ENCODE data around the gene RAB3IP. TPM values are rescaled to one million over a fixed set of nuclear protein-coding genes. Genes with fewer than 3 reads are reported as not detected.

Gene RAB3IP, protein sequence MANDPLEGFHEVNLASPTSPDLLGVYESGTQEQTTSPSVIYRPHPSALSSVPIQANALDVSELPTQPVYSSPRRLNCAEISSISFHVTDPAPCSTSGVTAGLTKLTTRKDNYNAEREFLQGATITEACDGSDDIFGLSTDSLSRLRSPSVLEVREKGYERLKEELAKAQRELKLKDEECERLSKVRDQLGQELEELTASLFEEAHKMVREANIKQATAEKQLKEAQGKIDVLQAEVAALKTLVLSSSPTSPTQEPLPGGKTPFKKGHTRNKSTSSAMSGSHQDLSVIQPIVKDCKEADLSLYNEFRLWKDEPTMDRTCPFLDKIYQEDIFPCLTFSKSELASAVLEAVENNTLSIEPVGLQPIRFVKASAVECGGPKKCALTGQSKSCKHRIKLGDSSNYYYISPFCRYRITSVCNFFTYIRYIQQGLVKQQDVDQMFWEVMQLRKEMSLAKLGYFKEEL
- total RNA-seq, result 10 to 100 TPM; 24.1 to 99.5 (median 34.2) TPM

DNA sequence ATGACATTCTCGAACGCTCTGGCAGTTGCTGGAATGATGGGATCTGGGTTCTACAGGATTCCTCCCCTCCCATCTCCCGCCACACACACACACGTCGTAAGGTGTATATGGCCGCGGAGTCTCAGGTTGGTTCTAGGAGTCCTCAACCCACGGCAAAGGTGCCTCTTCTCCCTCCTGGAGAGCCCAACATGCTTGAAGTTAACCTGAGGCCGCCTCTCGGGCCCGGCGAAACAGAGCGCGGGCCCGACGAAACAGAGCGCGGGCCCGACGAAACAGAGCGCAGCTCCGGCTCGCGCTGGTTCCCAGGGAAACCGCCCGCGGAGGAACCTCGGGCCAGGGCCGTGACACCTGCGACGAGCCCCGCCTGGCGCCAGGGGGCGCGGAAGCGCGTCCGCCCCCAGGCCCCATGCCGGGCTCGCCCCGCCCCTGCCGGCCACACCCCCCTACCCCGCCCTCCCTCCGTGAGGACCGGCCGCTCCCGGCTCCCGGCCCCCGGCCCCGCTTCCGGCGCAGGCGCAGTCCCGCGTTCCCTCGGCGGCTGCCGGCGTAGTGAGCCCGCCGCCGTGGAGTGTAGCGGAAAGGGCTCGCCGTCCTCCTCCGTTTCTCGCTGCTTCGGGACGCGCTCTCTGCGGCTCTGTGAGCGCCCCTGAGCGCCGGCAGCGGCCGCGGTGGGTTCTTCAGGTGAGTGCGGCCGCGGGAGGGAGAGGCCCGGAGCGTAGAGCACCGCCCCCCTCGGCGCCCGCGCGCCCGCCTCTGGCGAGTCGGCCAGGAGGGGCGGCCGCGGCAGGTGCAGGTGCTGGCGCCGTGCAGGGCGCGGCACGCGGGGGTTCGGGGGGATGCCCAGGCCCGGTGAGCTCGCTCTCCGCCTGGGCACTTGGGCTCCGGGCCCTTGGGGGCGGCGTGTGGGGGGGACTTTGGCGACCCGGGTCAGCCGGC lies at the start of gene RAB3IP:
TSS of gene RAB3IP (plus strand) at position 510 of the 936 bp plus-strand sequence. CDS start 16,549 bp downstream, outside the sequence.
- ATAC-seq (ENCODE audit: low FRiP score in 2 of 2) (peak; percentile 97), DNase-seq (peak; percentile 90 to 99)
- Histone ChIP-seq H3K27ac (peak within 1 kb of the TSS; percentile 78 to 91 (median 86)), H3K36me3 (no peaks in the 10 kb centered on the region), H3K4me3 (peak within 1 kb of the TSS; percentile 73 to 98 (median 92)), H3K9me3 (no peaks in the 10 kb centered on the region), H3K27me3 (no peaks in the 10 kb centered on the region), H3K4me1 (peaks cover 0 to 16% (median 9%) of the 10 kb centered on the region in 4 donors)
- TF ChIP-seq POLR2AphosphoS5 (IDR thresholded peaks at IDR 0.05) (peak; percentile 62 to 68), EP300 (IDR thresholded peaks at IDR 0.05) (no peak), POLR2A (IDR thresholded peaks at IDR 0.05) (peak in 2 of 4 donors; percentile 49 to 76)
- TF ChIP-seq, protein P1, sequence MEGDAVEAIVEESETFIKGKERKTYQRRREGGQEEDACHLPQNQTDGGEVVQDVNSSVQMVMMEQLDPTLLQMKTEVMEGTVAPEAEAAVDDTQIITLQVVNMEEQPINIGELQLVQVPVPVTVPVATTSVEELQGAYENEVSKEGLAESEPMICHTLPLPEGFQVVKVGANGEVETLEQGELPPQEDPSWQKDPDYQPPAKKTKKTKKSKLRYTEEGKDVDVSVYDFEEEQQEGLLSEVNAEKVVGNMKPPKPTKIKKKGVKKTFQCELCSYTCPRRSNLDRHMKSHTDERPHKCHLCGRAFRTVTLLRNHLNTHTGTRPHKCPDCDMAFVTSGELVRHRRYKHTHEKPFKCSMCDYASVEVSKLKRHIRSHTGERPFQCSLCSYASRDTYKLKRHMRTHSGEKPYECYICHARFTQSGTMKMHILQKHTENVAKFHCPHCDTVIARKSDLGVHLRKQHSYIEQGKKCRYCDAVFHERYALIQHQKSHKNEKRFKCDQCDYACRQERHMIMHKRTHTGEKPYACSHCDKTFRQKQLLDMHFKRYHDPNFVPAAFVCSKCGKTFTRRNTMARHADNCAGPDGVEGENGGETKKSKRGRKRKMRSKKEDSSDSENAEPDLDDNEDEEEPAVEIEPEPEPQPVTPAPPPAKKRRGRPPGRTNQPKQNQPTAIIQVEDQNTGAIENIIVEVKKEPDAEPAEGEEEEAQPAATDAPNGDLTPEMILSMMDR (IDR thresholded peaks at IDR 0.05), result peak; percentile 47 to 86 (median 66)
- 1 to 4% methylated on average over 20 to 37 of the region's 110 CpGs for WGBS, 2 donors

DNA sequence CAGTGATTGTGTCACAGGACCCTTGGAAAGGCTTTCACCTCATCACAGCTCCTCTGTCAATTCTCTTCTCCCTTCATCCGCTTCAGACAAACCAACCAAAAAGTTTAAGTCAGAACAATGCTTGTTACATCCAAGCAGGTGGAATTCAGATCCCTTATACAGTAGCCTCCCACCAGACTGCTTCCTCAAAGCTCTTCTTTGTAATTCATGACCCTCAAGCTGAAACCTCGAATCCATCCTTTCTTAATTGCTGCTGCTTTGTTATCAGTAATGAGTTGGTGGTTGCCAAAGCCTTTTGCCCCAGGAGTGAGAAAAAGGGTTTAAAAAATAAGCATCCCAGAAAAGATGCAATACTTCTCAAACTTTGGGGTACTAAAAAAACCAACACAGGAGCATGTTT lies 49.0 kb upstream of the RAB3IP start:
- WGBS, 2 donors, result 76 to 85% methylated on average over 2 of the region's 2 CpGs
- TF ChIP-seq POLR2A (IDR thresholded peaks at IDR 0.05) (no peak), EP300 (IDR thresholded peaks at IDR 0.05) (no peak), POLR2AphosphoS5 (IDR thresholded peaks at IDR 0.05) (no peak)
- TF ChIP-seq, protein P1 (IDR thresholded peaks at IDR 0.05), result no peak

DNA sequence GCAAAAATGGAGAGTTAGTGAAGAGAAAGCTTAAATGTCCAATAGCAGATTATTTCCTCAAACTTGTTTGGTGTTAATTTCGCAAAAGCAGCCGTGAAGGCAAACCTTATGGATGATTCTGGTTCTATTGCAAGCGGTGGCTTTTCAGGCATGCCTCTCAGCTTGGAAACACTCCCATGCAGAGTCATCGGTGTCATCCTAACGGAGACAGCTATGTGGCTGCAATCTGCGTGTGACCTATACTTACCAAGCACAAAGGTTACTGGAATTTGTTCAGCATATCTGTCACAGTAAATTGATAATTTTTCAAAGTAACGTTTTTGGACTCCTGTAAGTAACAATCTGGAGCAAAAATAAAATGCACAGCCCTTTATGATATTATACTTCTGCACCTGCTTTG lies 44.5 kb upstream of the RAB3IP start:
- 67 to 81% methylated on average over 7 of the region's 7 CpGs for WGBS, 2 donors
- H3K27ac ChIP-seq, result no peak overlapping the region
- H3K4me1 ChIP-seq, result peaks cover 0 to 2% (median 0%) of the 10 kb centered on the region in 4 donors
- H3K4me3 ChIP-seq, result no peak overlapping the region
- H3K9me3 ChIP-seq, result no peaks in the 10 kb centered on the region
- no peaks in the 10 kb centered on the region for H3K27me3 ChIP-seq
- no peaks in the 10 kb centered on the region for H3K36me3 ChIP-seq
- DNase-seq, result no peak
- ATAC-seq (ENCODE audit: low FRiP score in 2 of 2), result no peak
- TF ChIP-seq, protein P1 (IDR thresholded peaks at IDR 0.05), result no peak
- TF ChIP-seq POLR2AphosphoS5 (IDR thresholded peaks at IDR 0.05), result no peak
- no peak for TF ChIP-seq EP300 (IDR thresholded peaks at IDR 0.05)
- no peak for TF ChIP-seq POLR2A (IDR thresholded peaks at IDR 0.05)

More for the DNA sequence above, 49.0 kb upstream of the RAB3IP start:
- Histone ChIP-seq H3K27me3 (no peaks in the 10 kb centered on the region), H3K9me3 (no peaks in the 10 kb centered on the region), H3K4me3 (no peak overlapping the region), H3K4me1 (peaks cover 0 to 6% (median 2%) of the 10 kb centered on the region in 4 donors), H3K36me3 (no peaks in the 10 kb centered on the region), H3K27ac (peak overlapping the region in 1 of 4 donors; percentile 21)
- DNase-seq (no peak), ATAC-seq (ENCODE audit: low FRiP score in 2 of 2) (no peak)

DNA sequence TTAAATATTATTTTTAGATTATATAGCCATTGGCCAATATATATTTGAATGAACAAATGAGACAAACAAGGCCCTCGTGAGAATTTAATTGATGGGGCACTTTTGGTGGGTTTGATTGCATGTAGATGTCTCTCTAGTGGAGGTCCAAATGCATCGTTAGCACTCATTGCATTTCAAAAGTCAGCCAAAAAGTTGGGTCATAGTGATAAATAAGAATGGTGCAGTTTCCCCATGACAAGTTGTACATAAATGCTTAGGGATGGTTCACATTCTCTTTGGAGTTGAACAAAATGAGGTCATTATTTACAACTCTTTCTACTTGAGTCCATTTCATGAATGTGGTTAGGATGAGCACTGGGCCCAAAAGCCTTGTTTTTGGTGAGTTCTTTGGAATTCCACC lies 40.6 kb upstream of the RAB3IP start:
- H3K27ac ChIP-seq, result no peak overlapping the region
- TF ChIP-seq, protein P1 (IDR thresholded peaks at IDR 0.05), result no peak
- TF ChIP-seq POLR2AphosphoS5 (IDR thresholded peaks at IDR 0.05) (no peak), POLR2A (IDR thresholded peaks at IDR 0.05) (no peak), EP300 (IDR thresholded peaks at IDR 0.05) (no peak)
- ATAC-seq (ENCODE audit: low FRiP score in 2 of 2) (no peak), DNase-seq (no peak)
- no peaks in the 10 kb centered on the region for H3K4me1 ChIP-seq
- H3K4me3 ChIP-seq, result no peak overlapping the region
- 89 to 93% methylated on average over 2 of the region's 2 CpGs for WGBS, 2 donors
- no peaks in the 10 kb centered on the region for H3K27me3 ChIP-seq
- no peaks in the 10 kb centered on the region for H3K36me3 ChIP-seq
- H3K9me3 ChIP-seq, result no peaks in the 10 kb centered on the region
